OCI-LY7 (cell line): ENCODE data around the gene CIB4. TPM values are rescaled to one million over a fixed set of nuclear protein-coding genes. Genes with fewer than 3 reads are reported as not detected.

Experiments used
- BruUV-seq: library from RNA; stranded (reverse); fragments of 400-500 nt; replicated peaks from 2 replicates; lab custom pipeline; 2021; lab: Mats Ljungman, UMichigan
- CTCF ChIA-PET: fragments of 300-600 bp; sonication (Branson Sonifier 250); formaldehyde crosslinking; loops from one replicate; lab custom pipeline; 2022; ENCODE audit warnings: antibody characterized with exemption; ENCODE audit not compliant: unreplicated experiment; lab: Charles Lee
- POLR2A ChIA-PET: fragments of 300-600 bp; sonication (Branson Sonifier 250); formaldehyde crosslinking; loops from one replicate; lab custom pipeline; 2022; ENCODE audit warnings: antibody characterized with exemption; lab: Charles Lee
- DNase-seq: peaks from one replicate; pipeline ENCODE4 v3.0.0-alpha.2; 2015; ENCODE audit warnings: low spot score
- H2AFZ ChIP-seq: fragments of 200-600 bp; sonication (generic), shearing (Covaris generic); 2 replicates; pipeline ENCODE4 v1.6.1; 2014; ENCODE audit warnings: mild to moderate bottlenecking, antibody characterized with exemption, low read length, moderate library complexity
- H3K27ac ChIP-seq: fragments of 200-600 bp; sonication (generic); 2 replicates; pipeline ENCODE4 v1.5.1; 2014; ENCODE audit warnings: mixed run types, low read depth, mild to moderate bottlenecking, moderate library complexity, low read length, inconsistent platforms; ENCODE audit not compliant: poor library complexity, severe bottlenecking
- H3K36me3 ChIP-seq: fragments of 200-600 bp; sonication (generic); 2 replicates; pipeline ENCODE4 v1.6.1; 2014; ENCODE audit warnings: mild to moderate bottlenecking, antibody characterized with exemption, low read length, moderate library complexity, mixed read lengths; ENCODE audit not compliant: insufficient read depth
- H3K4me1 ChIP-seq: fragments of 200-600 bp; sonication (generic); 2 replicates; pipeline ENCODE4 v1.5.1; 2014; ENCODE audit warnings: mild to moderate bottlenecking, low read length; ENCODE audit not compliant: insufficient read depth, poor library complexity, severe bottlenecking
- H3K4me2 ChIP-seq: fragments of 200-600 bp; sonication (generic); 2 replicates; pipeline ENCODE4 v1.6.1; 2014; ENCODE audit warnings: mild to moderate bottlenecking, low read length
- H3K4me3 ChIP-seq: fragments of 200-600 bp; sonication (generic); 2 replicates; pipeline ENCODE4 v1.5.1; 2014; ENCODE audit warnings: mild to moderate bottlenecking, low read depth, low read length; ENCODE audit not compliant: poor library complexity, severe bottlenecking
- H3K79me2 ChIP-seq: fragments of 200-600 bp; sonication (generic); 2 replicates; pipeline ENCODE4 v1.6.1; 2016; ENCODE audit warnings: low read depth, mild to moderate bottlenecking, low read length, moderate library complexity, mixed read lengths; ENCODE audit not compliant: insufficient read depth
- H3K9me2 ChIP-seq: fragments of 200-600 bp; sonication (generic); 2 replicates; pipeline ENCODE4 v1.6.1; 2016; ENCODE audit warnings: mild to moderate bottlenecking, low read length, mixed read lengths; ENCODE audit not compliant: insufficient read depth
- H3K9me3 ChIP-seq: fragments of 200-600 bp; sonication (generic); 2 replicates; pipeline ENCODE4 v1.6.1; 2014; ENCODE audit warnings: mild to moderate bottlenecking, mixed run types, low read length, mixed read lengths
- H4K20me1 ChIP-seq: fragments of 200-600 bp; sonication (generic); 2 replicates; pipeline ENCODE4 v1.6.1; 2014; ENCODE audit warnings: mild to moderate bottlenecking, antibody characterized with exemption, low read length, moderate library complexity, mixed read lengths; ENCODE audit not compliant: insufficient read depth
- CTCF ChIP-seq: fragments of 200-600 bp; sonication (generic); conservative IDR thresholded peaks from 2 replicates; pipeline ENCODE4 v1.5.1; 2014; ENCODE audit warnings: mild to moderate bottlenecking, antibody characterized with exemption, low read length, moderate library complexity, mixed read lengths
- EZH2phosphoT487 ChIP-seq: fragments of 200-600 bp; sonication (generic); IDR thresholded peaks from 2 replicates; pipeline ENCODE4 v1.6.1; 2018; ENCODE audit warnings: low read depth, borderline replicate concordance, mild to moderate bottlenecking, mixed run types, antibody characterized with exemption, low read length, moderate library complexity, mixed read lengths
- intact Hi-C: fragments of 100-400 bp; cut with micrococcal nuclease; formaldehyde crosslinking; loops from one replicate; pipeline ENCODE4 v1.10.0; 2022; ENCODE audit not compliant: unreplicated experiment
- total RNA-seq, 2 experiments: library from RNA; depleted of rRNA in 1 of 2; stranded (reverse); fragments of >200 nt in 1 of 2; shearing (Covaris generic) in 1 of 2; gene quantifications; 2 replicates each; pipeline ENCODE4 v1.2.3, GENCODE V29; 2014 to 2022

CIB4 gene
- total RNA-seq, 2 experiments from 2014 or later = not detected

GRCh38 chr2:26581266-26581990 lies 59.7 kb downstream of the CIB4 start:
- intact Hi-C loops = no loop called here
- Histone ChIP-seq H3K36me3 (no peaks in the 10 kb centered on the region), H3K9me3 (no peaks in the 10 kb centered on the region), H4K20me1 (no peaks in the 10 kb centered on the region), H3K79me2 (no peaks in the 10 kb centered on the region), H3K27ac (no peak overlapping the region), H3K4me2 (no peak overlapping the region), H2AFZ (no peak overlapping the region), H3K4me1 (no peaks in the 10 kb centered on the region), H3K9me2 (no peaks in the 10 kb centered on the region), H3K4me3 (no peak overlapping the region)
- ChIA-PET CTCF (no interaction called here), POLR2A (no interaction called here)
- DNase-seq = no peak
- BruUV-seq = no TSS peak
- TF ChIP-seq CTCF = no peak
- no peak for TF ChIP-seq EZH2phosphoT487

GRCh38 chr2:26580751-26581150 lies 60.4 kb downstream of the CIB4 start:
- Histone ChIP-seq H3K79me2 (no peaks in the 10 kb centered on the region), H2AFZ (no peak overlapping the region), H3K36me3 (no peaks in the 10 kb centered on the region), H3K27ac (no peak overlapping the region), H3K4me2 (no peak overlapping the region), H4K20me1 (no peaks in the 10 kb centered on the region), H3K4me3 (no peak overlapping the region), H3K4me1 (no peaks in the 10 kb centered on the region), H3K9me3 (no peaks in the 10 kb centered on the region), H3K9me2 (no peaks in the 10 kb centered on the region)
- POLR2A ChIA-PET = no interaction called here
- intact Hi-C loops = no loop called here
- no TSS peak for BruUV-seq
- TF ChIP-seq EZH2phosphoT487 (no peak), CTCF (no peak)
- CTCF ChIA-PET = no interaction called here
- no peak for DNase-seq

GRCh38 chr2:26580151-26580550 lies 61.0 kb downstream of the CIB4 start:
- no peaks in the 10 kb centered on the region for H3K79me2 ChIP-seq
- ChIA-PET CTCF (no interaction called here), POLR2A (no interaction called here)
- DNase-seq = no peak
- no peak overlapping the region for H3K4me3 ChIP-seq
- H2AFZ ChIP-seq = no peak overlapping the region
- BruUV-seq = no TSS peak
- no peaks in the 10 kb centered on the region for H4K20me1 ChIP-seq
- intact Hi-C loops = no loop called here
- no peaks in the 10 kb centered on the region for H3K4me1 ChIP-seq
- no peaks in the 10 kb centered on the region for H3K36me3 ChIP-seq
- no peak for TF ChIP-seq EZH2phosphoT487
- no peak for TF ChIP-seq CTCF
- H3K4me2 ChIP-seq = no peak overlapping the region
- H3K9me3 ChIP-seq = no peaks in the 10 kb centered on the region
- H3K9me2 ChIP-seq = no peaks in the 10 kb centered on the region
- no peak overlapping the region for H3K27ac ChIP-seq
